GM19240 (cell line): ENCODE results near the gene CORO1C.
"Not testable (repeated sequence)": the region's sequence is repeated elsewhere in the genome, so short reads cannot be mapped to it uniquely, and the experiment has no call there.

Experiments used
- DNase-seq: peaks from one replicate; pipeline ENCODE4 v3.0.0; 2011; ENCODE audit warnings: low spot score; ENCODE audit not compliant: insufficient read length

Gene CORO1C

DNA sequence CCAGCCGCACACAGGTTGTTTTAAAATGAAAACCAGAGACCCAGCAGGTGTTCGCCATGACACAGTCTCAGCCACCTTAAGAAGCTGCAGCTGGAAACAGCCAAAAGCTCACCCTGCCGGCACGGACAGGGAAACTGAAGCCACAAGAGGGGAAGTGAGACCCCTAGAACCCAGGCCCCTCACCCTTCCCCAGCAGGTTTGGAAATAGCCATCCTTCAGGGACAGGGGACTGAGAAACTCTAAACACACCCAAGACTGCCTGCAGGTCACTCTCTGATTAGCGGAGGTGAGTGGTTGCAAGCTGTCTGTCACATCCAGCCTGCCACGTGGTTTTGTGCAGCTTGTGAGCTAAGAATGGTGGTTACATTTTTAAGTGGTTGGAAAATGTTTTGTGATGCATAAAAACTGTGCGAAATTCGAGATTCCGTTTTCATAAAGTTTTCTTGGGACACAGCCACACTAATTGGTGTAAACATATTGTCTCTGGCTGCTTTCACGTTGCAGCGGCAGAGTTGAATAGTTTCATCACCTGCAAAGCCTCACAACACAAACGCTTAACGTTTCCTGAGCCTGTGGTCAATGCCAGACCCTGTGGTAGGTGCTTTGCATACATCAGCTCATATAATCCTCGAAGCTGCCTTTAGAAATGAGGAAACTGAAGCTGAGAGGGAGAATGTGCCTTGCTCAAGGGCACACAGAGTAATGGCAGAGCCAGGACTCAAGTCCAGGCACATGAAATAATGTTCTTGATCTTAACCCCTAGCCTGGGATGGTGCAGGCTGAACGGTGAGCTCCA is 95.9 kb downstream of the CORO1C start:
- peak; percentile 66 for DNase-seq

DNA sequence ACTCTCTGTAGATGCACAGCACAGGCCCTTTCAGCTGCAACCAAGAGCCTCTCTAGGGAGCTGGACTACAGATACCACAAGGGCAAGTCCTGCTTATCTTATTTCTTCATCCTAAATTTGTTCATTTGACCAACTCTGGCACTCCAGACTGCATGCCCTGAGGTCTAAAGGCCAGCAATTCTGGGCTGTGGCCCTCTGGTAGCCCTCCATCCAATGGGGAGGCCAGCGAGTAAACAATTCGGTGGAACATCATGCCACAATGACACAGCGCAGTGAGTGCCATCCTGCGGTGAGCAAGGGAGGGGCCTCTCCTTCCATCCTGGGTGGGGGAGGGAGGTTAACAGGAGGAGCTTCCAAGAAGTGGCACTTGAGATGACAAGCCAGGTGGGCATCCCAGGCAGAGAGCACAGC is 97.0 kb downstream of the CORO1C start:
- DNase-seq, result no peak

DNA sequence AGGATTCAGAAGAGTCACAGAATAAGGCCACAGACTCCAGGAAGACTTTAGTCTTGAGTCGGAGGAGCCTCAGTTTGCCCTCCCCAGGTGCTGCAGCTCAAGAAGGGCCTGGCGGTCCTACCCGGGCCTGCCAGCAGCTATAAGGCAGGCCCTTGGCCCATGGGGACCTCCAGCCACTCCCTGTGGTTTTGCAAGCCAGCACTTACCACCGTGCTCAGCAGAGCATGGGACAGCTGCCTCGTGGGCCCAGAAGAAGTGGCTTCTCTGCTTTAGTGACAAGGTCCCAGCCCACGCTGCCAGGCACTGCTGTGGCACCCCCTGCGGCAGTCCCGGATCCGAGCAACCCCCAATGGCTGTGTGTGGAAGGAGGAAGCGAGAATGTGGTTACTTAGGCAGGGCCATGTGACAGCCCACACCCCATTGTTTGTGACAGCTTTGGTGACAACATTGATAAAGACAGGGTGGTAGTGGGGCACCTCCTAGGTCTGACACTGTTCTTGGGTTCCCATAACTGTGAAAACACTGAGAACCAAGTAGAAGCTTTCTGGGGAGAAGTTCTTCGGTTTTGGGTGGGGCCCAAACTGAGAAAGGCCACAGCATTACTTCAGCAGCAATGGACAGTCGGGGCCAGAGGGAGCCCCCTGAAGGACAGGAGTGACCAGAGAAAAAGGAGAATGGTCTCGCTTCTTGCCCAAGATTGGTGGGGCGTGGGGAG is 97.6 kb downstream of the CORO1C start, which contains the start of gene SELPLG:
Gene SELPLG (minus strand): TSS at position 361 of the 715 bp plus-strand sequence. CDS start 9,587 bp downstream, outside the sequence.
- peak; percentile 73 for DNase-seq

GRCh38 chr12:108633081-108633533 is 98.2 kb downstream of the CORO1C start:
- no peak for DNase-seq

- DNase-seq, result not testable (repeated sequence)
Observed at GRCh38 chr12:108631261-108631660, 100.1 kb downstream of the CORO1C start.

DNA sequence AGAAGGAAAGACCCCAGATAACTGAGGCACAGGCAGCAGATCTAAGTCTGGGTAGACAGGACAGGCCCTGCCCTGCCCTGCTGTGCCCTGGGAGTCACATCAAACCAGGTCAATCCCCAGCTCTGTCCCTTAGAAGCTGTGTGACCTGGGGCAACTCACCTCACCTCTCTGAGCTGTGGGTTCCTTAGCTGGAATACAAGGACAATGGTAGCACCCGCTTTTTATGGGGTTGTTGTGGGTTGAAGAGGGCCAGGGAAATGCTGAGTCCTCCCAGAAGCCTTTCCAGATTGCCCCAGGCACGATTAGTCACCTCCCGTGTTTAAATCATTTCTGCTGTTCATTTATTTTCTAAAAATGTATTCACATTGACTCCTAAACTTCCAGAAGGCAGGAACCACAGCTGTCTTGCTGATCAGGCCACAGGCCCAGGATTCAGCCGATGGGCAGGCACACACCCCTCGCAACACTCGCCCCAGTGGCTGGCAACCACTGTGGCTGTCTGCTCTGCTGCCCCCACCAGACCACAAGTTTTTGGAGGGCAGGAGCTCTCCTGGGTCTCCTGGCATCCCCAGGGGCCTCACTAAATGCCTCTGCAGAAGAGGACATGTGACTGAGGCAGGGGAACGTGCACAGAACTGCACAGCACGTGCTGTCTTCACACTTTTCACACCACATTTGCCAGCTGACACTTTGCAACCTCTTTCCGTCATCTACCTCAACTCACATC is 100.7 kb downstream of the CORO1C start:
- DNase-seq, result no peak

- DNase-seq, result no peak
Observed at GRCh38 chr12:108629824-108630476, 101.4 kb downstream of the CORO1C start.

- no peak for DNase-seq
Observed at GRCh38 chr12:108629151-108629550, 102.2 kb downstream of the CORO1C start.

- no peak for DNase-seq
Observed at GRCh38 chr12:108627134-108627920, 104.0 kb downstream of the CORO1C start.

- DNase-seq, result no peak
Observed at GRCh38 chr12:108625228-108625627, 106.1 kb downstream of the CORO1C start.

- DNase-seq, result no peak
Observed at GRCh38 chr12:108623577-108623976, 107.7 kb downstream of the CORO1C start.

GRCh38 chr12:108622921-108623514 is 108.3 kb downstream of the CORO1C start:
- no peak for DNase-seq

GRCh38 chr12:108622421-108622820 is 108.9 kb downstream of the CORO1C start:
- DNase-seq, result no peak

- no peak for DNase-seq
Observed at GRCh38 chr12:108621161-108621560, 110.2 kb downstream of the CORO1C start.

GRCh38 chr12:108620236-108620879 is 111.0 kb downstream of the CORO1C start:
- DNase-seq, result no peak

- no peak for DNase-seq
Observed at GRCh38 chr12:108619369-108620160, 111.8 kb downstream of the CORO1C start.

DNA sequence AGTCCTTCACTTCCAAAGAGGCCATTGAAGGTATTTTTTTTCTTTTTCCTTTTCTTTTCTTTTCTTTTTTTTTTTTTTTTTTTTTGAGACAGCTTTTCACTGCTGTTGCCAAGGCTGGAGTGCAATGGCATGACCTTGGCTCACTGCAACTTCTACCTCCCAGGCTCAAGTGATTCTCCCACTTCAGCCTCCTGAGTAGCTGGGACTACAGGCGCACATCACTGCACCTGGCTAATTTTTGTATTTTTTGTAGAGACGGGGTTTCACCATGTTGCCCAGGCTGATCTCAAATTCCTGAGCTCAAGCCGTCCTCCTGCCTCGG is 112.4 kb downstream of the CORO1C start:
- DNase-seq, result not testable (repeated sequence)

DNA sequence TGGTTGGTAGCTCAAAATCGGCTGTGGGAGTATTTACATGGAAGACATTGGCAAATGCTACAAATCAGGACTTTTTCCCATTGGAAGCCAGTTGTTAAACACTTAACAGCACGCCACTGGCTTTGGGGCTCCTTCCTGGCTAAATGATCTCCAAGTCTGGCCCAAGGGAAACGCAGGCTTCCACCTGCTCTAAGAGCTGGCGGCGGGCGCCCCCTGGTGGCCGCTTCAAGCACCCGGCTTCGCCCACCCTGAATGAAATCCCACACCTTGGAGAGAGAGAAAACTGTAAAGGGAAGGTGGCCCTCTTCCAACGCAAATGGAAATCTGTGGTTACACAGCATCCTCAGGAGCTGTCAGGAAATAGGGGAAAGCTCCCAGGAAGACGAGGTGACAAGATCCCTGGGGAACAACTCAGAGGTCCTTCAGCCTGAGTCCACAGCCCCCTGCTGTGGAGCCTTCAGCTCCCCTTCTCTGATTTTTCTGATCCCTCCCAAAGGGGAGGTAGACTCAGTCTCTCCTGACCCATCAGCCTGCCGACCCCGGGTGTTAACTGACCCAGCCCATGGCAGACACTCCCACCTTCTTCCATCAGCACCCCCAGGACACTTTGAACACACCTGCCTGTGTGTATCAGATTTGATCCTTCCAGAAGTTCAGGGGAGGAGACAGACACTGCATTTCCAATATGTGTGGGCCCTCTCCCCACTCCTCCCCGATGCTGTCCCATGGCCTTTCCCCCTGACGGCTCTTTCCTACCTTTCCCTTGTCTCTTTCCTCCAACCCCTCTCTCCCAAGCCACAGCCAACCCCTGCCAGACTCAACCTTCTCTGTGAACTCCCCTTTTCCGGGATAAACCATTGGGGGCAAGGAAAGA is 113.0 kb downstream of the CORO1C start:
- peak; percentile 66 for DNase-seq
